ENCODE measurements around the gene SREK1. TPM values are rescaled to one million over a fixed set of nuclear protein-coding genes. Genes with fewer than 3 reads are reported as not detected.

SREK1 gene
- total and polyA plus RNA-seq, 2 of the 8 experiments (the other 6 are each of a cell fraction or from before 2014, with no cell fraction given) = 10.6 to 40.4 TPM

DNA sequence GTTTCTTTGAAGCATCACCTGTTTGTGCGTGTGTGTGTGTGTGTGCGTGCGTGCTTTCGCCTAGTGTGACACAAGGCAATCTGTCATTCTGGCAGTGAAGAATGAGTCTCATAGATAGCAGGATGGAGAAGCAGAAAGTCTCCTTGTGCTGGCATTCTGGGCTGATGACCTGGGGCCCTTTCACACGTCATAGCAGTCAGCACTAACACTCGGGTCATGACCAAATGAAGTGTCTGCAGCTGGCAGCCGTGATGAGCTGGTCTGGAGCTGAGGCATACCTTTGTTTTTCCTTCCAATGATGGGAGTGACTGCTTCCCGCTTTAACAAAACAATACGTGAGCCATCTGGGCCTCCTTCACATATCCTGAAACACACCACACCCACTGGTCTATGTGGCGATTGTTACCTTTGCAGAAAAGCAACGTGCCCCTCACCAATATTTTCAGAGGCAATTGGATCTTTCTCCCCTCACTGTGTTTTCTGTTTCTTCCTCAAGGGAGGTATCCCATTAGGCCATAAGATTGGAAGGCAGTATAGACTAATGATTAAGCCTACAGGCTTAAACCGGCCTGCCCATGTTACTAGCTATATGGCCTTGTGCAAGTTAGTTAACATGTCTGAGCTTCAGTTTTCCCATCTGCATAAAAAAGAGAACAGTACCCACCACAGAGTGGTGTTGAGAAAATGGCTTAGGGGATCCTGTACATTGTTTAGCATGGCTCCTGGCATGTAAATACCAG, 88.8 kb downstream of the SREK1 start:
- Histone ChIP-seq H4K91ac (replicated peaks; ENCODE audit: insufficient read length, low read length) (no peak overlapping the region), H2BK20ac (ENCODE audit: low read length) (peak overlapping the region; percentile 50; the same call in 1 of the 2 replicates), H3K18ac (ENCODE audit: extremely low read depth, low read length) (peak overlapping the region; percentile 20; the same call in 1 of the 2 replicates), H2AK5ac (ENCODE audit: low read depth, low read length) (no peak overlapping the region), H3K79me2 (ENCODE audit: control insufficient read depth in 1 of 2, insufficient read depth in 2 of 2, low read length in 2 of 2) (no peaks in the 10 kb centered on the region), H3K9me3 (ENCODE audit: insufficient read depth in 2 of 2, low read depth in 1 of 2, low read length in 1 of 2) (no peaks in the 10 kb centered on the region), H2BK120ac (replicated peaks; ENCODE audit: low read depth, low read length) (no peak overlapping the region), H3K4ac (replicated peaks; ENCODE audit: insufficient read length, low read depth, low read length) (no peak overlapping the region), H2BK12ac (ENCODE audit: low read depth, low read length) (no peak overlapping the region), H4K8ac (ENCODE audit: extremely low read depth, insufficient read depth, low read length) (no peak overlapping the region), H2BK5ac (ENCODE audit: low read depth, low read length) (no peak overlapping the region), H3K36me3 (ENCODE audit: control insufficient read depth in 2 of 4, insufficient read depth in 4 of 4, low read length in 3 of 4) (no peaks in the 10 kb centered on the region), H3K23ac (ENCODE audit: insufficient read length) (no peak overlapping the region), H3K4me2 (ENCODE audit: insufficient read depth in 1 of 2, low read depth in 2 of 2, low read length in 2 of 2) (0 out of 4 replicates have a peak overlapping the region, but pooled peaks have one; percentile 15 to 17), H2BK15ac (ENCODE audit: low read length) (no peak overlapping the region), H3K79me1 (ENCODE audit: low read depth, low read length) (no peaks in the 10 kb centered on the region), H3K14ac (ENCODE audit: insufficient read length) (no peak overlapping the region), H3K9ac (replicated peaks in 1 of 4; ENCODE audit: extremely low read depth in 1 of 4, low read depth in 3 of 4, low read length in 3 of 4) (no peak overlapping the region), H3K23me2 (ENCODE audit: low read depth, low read length) (no peaks in the 10 kb centered on the region), H3K4me1 (replicated peaks in 1 of 4; ENCODE audit: control insufficient read depth in 3 of 4, insufficient read depth in 4 of 4, low read length in 3 of 4) (peaks cover 3 to 9% (median 6%) of the 10 kb centered on the region in 4 experiments; a peak in 6 of 7 replicates), H3K4me3 (ENCODE audit: extremely low read depth in 1 of 4, insufficient read depth in 2 of 4, low read depth in 3 of 4, low read length in 4 of 4) (no peak overlapping the region), H3K27ac (ENCODE audit: low read depth, low read length) (no peak overlapping the region; the same call in 1 of the 2 replicates), H2AFZ (ENCODE audit: low read length) (no peak overlapping the region), H4K5ac (ENCODE audit: insufficient read length, low read depth, low read length) (no peak overlapping the region), H4K20me1 (replicated peaks in 1 of 2; ENCODE audit: control insufficient read depth in 1 of 2, insufficient read depth in 2 of 2, low read length in 2 of 2) (no peaks in the 10 kb centered on the region), H3K27me3 (replicated peaks in 1 of 4; ENCODE audit: control insufficient read depth in 3 of 4, extremely low read depth in 1 of 4, insufficient read depth in 3 of 4, low read length in 3 of 4) (no peaks in the 10 kb centered on the region), H3K56ac (replicated peaks; ENCODE audit: insufficient read length, low read depth, low read length) (no peak overlapping the region)
- TF ChIP-seq TAF7 (optimal IDR thresholded peaks at IDR 0.05; ENCODE audit: borderline replicate concordance, low read depth, low read length) (no peak), CREB1 (IDR thresholded peaks at IDR 0.05) (peak; percentile 38; the same call in 1 of the 2 replicates)
- POLR2A ChIA-PET (ENCODE audit: partially characterized antibody) = no interaction called here
- FAIRE-seq (no peak), DNase-seq (ENCODE audit: low read depth in 1 of 2, low spot score in 2 of 2) (no peak)
- 71% methylated on average over 12 of the region's 12 CpGs; no CpG with 5 or more reads in 1 of the 2 experiments for WGBS, 2 experiments (ENCODE audit: extremely low coverage in 1 of 2, insufficient coverage in 1 of 2, insufficient read length in 1 of 2, insufficient replicate concordance in 2 of 2, low coverage in 1 of 2, low lambda C conversion rate in 2 of 2, missing lambda C conversion rate in 1 of 2)
- CTCF ChIA-PET (ENCODE audit: partially characterized antibody) = interaction anchor here (0.7 to 1.3 kb wide), 4 partner anchors 48 to 537 kb away, joined by 3 to 4 read pairs (median 4); no protein-coding TSS in a partner anchor
